Peyer's patch (tissue), 4 donors: Measurements from ENCODE around the gene CDK8. TPM values are rescaled to one million over a fixed set of nuclear protein-coding genes. Genes with fewer than 3 reads are reported as not detected.

Experiments
- DNase-seq, 3 donors: peaks; one replicate each; pipeline ENCODE4 v3.0.0-alpha.2; 2017 to 2019
- H3K27ac ChIP-seq, 4 donors: fragments of 200-600 bp; sonication (generic); one replicate each; pipeline ENCODE4 v1.5.1; 2016 to 2019
- H3K27me3 ChIP-seq, 2 donors: fragments of 200-600 bp; sonication (generic); one replicate each; pipeline ENCODE4 v1.5.1; 2019
- H3K36me3 ChIP-seq, 3 donors: fragments of 200-600 bp; sonication (generic); one replicate each; pipeline ENCODE4 v1.5.1; 2016 to 2019
- H3K4me1 ChIP-seq, 4 donors: fragments of 200-600 bp; sonication (generic); one replicate each; pipeline ENCODE4 v1.5.1; 2016 to 2019
- H3K4me3 ChIP-seq, 4 donors: fragments of 200-600 bp; sonication (generic); 1 replicate in 3 of 4; 2 replicates in 1 of 4; pipeline ENCODE4 v1.5.1; 2016 to 2019; ENCODE audit warnings: mild to moderate bottlenecking in 1 of 4
- H3K9me3 ChIP-seq, 4 donors: fragments of 200-600 bp; sonication (generic); one replicate each; pipeline ENCODE4 v1.5.1; 2016 to 2019; ENCODE audit warnings: mild to moderate bottlenecking in 1 of 4
- CTCF ChIP-seq, 6 experiments: fragments of 450-650 bp in 4 of 6; fragments of 200-600 bp in 2 of 6; sonication (generic) in 1 of 6; IDR thresholded peaks; one replicate each; pipeline ENCODE4 v1.5.1; 2017 to 2019; ENCODE audit warnings: antibody characterized with exemption in 6 of 6, mild to moderate bottlenecking in 3 of 6, moderate library complexity in 1 of 6
- POLR2A ChIP-seq, 2 donors: fragments of 450-650 bp; IDR thresholded peaks; one replicate each; pipeline ENCODE4 v1.5.1; 2017; ENCODE audit warnings: antibody characterized with exemption in 2 of 2, mild to moderate bottlenecking in 2 of 2, moderate library complexity in 2 of 2
- small RNA-seq, 2 donors: library from RNA; depleted of rRNA; stranded (forward); fragments of <200 nt; gene quantifications; one replicate each; pipeline ENCODE3, GENCODE V24; 2016
- total RNA-seq, 4 donors: library from RNA; depleted of rRNA; stranded (reverse); fragments of >200 nt; gene quantifications; one replicate each; pipeline ENCODE4 v1.1.0, GENCODE V29; 2016

The CDK8 gene
- total RNA-seq, 4 donors from 2014 or later: 16.8 to 22.3 (median 20.8) TPM

- Histone ChIP-seq H3K9me3 (peaks cover 0 to 10% (median under 1%) of the 10 kb centered on the region in 4 donors), H3K4me1 (no peaks in the 10 kb centered on the region), H3K27me3 (no peaks in the 10 kb centered on the region), H3K4me3 (no peak overlapping the region), H3K27ac (peak overlapping the region in 1 of 4 donors; percentile 57), H3K36me3 (no peaks in the 10 kb centered on the region)
- TF ChIP-seq POLR2A (IDR thresholded peaks at IDR 0.05) (no peak), CTCF (IDR thresholded peaks at IDR 0.05) (no peak)
- DNase-seq: no peak
Observed at GRCh38 chr13:26442541-26442940, 188.6 kb downstream of the CDK8 start.

- Histone ChIP-seq H3K4me1 (no peaks in the 10 kb centered on the region), H3K4me3 (no peak overlapping the region), H3K27ac (no peak overlapping the region), H3K9me3 (no peaks in the 10 kb centered on the region), H3K36me3 (no peaks in the 10 kb centered on the region), H3K27me3 (no peaks in the 10 kb centered on the region)
- TF ChIP-seq POLR2A (IDR thresholded peaks at IDR 0.05) (no peak), CTCF (IDR thresholded peaks at IDR 0.05) (no peak)
- no peak for DNase-seq
Observed at GRCh38 chr13:26445092-26445491, 191.2 kb downstream of the CDK8 start.

GRCh38 chr13:26446751-26447150, 192.8 kb downstream of the CDK8 start:
- Histone ChIP-seq H3K4me1 (no peaks in the 10 kb centered on the region), H3K27ac (no peak overlapping the region), H3K27me3 (no peaks in the 10 kb centered on the region), H3K4me3 (no peak overlapping the region), H3K9me3 (no peaks in the 10 kb centered on the region), H3K36me3 (no peaks in the 10 kb centered on the region)
- no peak for DNase-seq
- no peak for TF ChIP-seq POLR2A (IDR thresholded peaks at IDR 0.05)
- TF ChIP-seq CTCF (IDR thresholded peaks at IDR 0.05): no peak

- Histone ChIP-seq H3K4me1 (no peaks in the 10 kb centered on the region), H3K36me3 (no peaks in the 10 kb centered on the region), H3K27ac (no peak overlapping the region), H3K9me3 (no peaks in the 10 kb centered on the region), H3K4me3 (no peak overlapping the region), H3K27me3 (no peaks in the 10 kb centered on the region)
- no peak for TF ChIP-seq POLR2A (IDR thresholded peaks at IDR 0.05)
- TF ChIP-seq CTCF (IDR thresholded peaks at IDR 0.05): no peak
- DNase-seq: no peak
Observed at GRCh38 chr13:26448032-26448431, 194.1 kb downstream of the CDK8 start.

GRCh38 chr13:26449063-26449848, 195.3 kb downstream of the CDK8 start:
- no peak for TF ChIP-seq POLR2A (IDR thresholded peaks at IDR 0.05)
- Histone ChIP-seq H3K27ac (no peak overlapping the region), H3K36me3 (no peaks in the 10 kb centered on the region), H3K4me3 (no peak overlapping the region), H3K27me3 (no peaks in the 10 kb centered on the region), H3K9me3 (no peaks in the 10 kb centered on the region), H3K4me1 (no peaks in the 10 kb centered on the region)
- no peak for DNase-seq

Small RNA genes lying within 50 kb of the gene (small RNA-seq; reads per million reads assigned to genes)
- gene RF02271: 0 reads per million in 2 donors

Other genes with a start within 250 kb of the CDK8 start
- gene SHISA2, start 202.1 kb upstream of the CDK8 start, total RNA-seq: under 1 TPM in 1 of 4 donors, not detected in 3; 0.47 TPM
- 10 to 100 TPM; 16.5 to 27.5 (median 22.5) TPM for gene RNF6, start 31.8 kb upstream of the CDK8 start, total RNA-seq